Measurements from ENCODE around the gene LRIT3. TPM values are rescaled to one million over a fixed set of nuclear protein-coding genes. Genes with fewer than 3 reads are reported as not detected.
"Not testable (repeated sequence)": the region's sequence is repeated elsewhere in the genome, so short reads cannot be mapped to it uniquely, and the experiment has no call there.

Gene LRIT3
- total RNA-seq, 4 donors from 2014 or later, result under 0.01 to 0.39 (median 0.14) TPM

DNA sequence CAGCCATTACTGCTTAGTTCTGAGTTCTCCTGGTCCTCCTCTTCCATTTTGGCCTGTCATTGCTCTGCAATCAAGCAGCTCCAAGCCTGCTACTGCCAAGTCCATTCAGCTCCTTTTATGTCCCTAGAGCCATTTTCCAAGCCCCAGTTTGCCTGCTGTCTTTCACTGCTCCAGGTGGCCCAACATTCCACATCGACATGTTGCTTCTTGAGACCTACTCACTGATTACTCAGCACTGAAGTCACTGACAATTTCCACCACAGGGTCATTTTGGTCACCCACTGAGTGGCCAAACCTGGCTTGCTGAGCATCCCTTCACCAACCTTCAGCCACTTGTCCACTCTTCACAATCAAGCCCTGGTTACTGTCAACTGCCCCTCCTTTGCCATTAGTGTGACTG lies 27.2 kb downstream of the LRIT3 start:
- DNase-seq (ENCODE audit: extremely low spot score), result no peak
- Histone ChIP-seq H3K4me1 (no peaks in the 10 kb centered on the region), H3K9me3 (no peaks in the 10 kb centered on the region), H3K27ac (replicated peaks in 1 of 4) (no peak overlapping the region), H3K27me3 (no peaks in the 10 kb centered on the region), H3K4me3 (no peak overlapping the region), H3K36me3 (peaks cover 0 to 4% (median 2%) of the 10 kb centered on the region in 4 donors)
- intact Hi-C loops (cut with DNase I), result no loop called here
- TF ChIP-seq POLR2A (IDR thresholded peaks at IDR 0.05; ENCODE audit: low read depth) (no peak), EP300 (IDR thresholded peaks at IDR 0.05) (no peak), POLR2AphosphoS5 (IDR thresholded peaks at IDR 0.05) (no peak)
- TF ChIP-seq, protein P1, sequence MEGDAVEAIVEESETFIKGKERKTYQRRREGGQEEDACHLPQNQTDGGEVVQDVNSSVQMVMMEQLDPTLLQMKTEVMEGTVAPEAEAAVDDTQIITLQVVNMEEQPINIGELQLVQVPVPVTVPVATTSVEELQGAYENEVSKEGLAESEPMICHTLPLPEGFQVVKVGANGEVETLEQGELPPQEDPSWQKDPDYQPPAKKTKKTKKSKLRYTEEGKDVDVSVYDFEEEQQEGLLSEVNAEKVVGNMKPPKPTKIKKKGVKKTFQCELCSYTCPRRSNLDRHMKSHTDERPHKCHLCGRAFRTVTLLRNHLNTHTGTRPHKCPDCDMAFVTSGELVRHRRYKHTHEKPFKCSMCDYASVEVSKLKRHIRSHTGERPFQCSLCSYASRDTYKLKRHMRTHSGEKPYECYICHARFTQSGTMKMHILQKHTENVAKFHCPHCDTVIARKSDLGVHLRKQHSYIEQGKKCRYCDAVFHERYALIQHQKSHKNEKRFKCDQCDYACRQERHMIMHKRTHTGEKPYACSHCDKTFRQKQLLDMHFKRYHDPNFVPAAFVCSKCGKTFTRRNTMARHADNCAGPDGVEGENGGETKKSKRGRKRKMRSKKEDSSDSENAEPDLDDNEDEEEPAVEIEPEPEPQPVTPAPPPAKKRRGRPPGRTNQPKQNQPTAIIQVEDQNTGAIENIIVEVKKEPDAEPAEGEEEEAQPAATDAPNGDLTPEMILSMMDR (IDR thresholded peaks at IDR 0.05), result no peak
- 90% methylated on average over 1 of the region's 1 CpG for WGBS

DNA sequence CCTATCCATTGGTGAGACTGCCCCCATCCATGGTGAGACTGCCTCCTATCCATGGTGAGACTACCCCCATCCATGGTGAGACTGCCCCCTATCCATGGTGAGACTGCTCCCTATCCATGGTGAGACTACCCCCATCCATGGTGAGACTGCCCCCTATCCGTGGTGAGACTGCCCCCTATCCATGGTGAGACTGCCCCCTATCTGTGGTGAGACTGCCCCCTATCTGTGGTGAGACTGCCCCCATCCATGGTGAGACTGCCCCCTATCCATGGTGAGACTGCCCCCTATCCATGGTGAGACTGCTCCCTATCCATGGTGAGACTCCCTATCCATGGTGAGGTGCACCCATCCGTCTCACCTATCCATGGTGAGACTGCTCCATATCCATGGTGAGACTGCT lies 27.6 kb downstream of the LRIT3 start:
- DNase-seq (ENCODE audit: extremely low spot score); H3K4me3 ChIP-seq; H3K27ac ChIP-seq (replicated peaks in 1 of 4); H3K27me3 ChIP-seq; H3K36me3 ChIP-seq; H3K9me3 ChIP-seq; intact Hi-C loops (cut with DNase I); H3K4me1 ChIP-seq: not testable (repeated sequence)
- WGBS, result no CpG with 5 or more reads among the region's 2 CpGs

DNA sequence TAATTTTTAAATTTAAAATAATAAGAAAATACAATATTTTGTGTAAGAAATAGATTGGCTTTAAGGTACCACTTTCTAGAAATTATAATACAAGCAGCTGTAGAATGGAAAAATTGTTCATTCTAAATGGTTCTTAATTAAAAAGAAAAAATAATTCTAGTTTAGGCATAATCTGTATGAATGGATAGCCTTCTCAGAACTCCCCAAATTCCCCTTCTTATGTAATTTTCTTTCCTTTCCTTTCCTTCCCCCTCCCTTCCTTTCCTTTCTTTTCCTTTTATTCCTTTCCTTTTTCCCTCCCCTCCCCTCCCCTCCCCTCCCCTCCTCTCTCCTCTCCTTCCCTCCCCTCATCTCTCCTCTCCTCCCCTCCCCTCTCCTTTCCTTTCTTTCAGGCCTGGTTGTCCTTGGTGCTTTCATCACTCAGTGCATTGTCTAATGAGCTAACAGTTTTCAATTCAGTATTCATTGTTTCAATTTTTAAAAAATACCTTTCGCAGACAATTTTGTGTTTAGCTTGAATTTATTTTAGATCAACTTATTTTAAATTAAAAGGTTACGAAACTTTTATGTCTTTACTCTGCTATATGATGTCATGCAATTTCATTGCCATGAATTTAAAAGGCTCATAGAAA lies 28.8 kb downstream of the LRIT3 start:
- H3K9me3 ChIP-seq, result no peaks in the 10 kb centered on the region
- no peak overlapping the region for H3K4me3 ChIP-seq
- 78% methylated on average over 2 of the region's 2 CpGs for WGBS
- TF ChIP-seq POLR2A (IDR thresholded peaks at IDR 0.05; ENCODE audit: low read depth), result no peak
- TF ChIP-seq POLR2AphosphoS5 (IDR thresholded peaks at IDR 0.05), result no peak
- TF ChIP-seq, protein P1 (IDR thresholded peaks at IDR 0.05), result no peak
- TF ChIP-seq EP300 (IDR thresholded peaks at IDR 0.05), result no peak
- no peak overlapping the region for H3K27ac ChIP-seq (replicated peaks in 1 of 4)
- no peaks in the 10 kb centered on the region for H3K36me3 ChIP-seq
- H3K27me3 ChIP-seq, result no peaks in the 10 kb centered on the region
- no peaks in the 10 kb centered on the region for H3K4me1 ChIP-seq
- intact Hi-C loops (cut with DNase I), result no loop called here
- no peak for DNase-seq (ENCODE audit: extremely low spot score)

DNA sequence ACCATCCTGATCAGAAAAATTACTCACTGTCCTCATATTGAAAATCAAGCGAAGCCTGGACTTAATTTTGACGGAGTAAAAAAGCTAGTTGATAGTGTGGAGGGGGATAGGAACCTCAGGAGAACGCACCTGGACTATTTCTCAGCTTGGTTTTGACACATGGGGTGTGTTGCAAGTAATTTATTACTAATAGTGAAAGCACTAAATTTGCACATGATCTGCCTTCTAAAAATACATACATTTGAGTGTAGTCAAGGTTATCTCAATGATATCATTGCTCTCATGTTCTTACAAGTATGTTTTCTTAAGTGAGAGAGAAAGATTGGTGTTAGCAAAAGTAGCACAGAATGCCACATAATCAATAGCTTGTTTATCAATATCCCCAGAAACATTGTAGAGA lies 29.5 kb downstream of the LRIT3 start:
- WGBS, result 53% methylated on average over 3 of the region's 3 CpGs

DNA sequence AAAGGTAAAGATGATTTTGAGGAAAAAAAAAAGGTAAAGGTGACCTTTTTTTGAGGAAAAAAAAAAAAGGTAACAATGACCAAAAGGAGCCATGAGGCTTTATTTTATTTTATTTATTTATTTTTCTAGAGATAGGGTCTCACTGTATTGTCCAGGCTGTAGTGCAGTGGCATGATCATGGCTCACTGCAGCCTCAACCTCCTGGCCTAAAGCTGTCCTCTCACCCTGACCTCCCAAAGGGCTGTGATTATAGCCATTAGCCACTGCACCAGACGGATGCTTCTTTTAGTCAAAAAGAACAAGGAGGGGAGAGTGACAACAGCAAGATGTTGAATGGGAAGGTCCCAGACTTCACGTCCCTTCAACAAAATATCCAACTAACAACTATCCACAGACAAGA lies 30.4 kb downstream of the LRIT3 start:
- Histone ChIP-seq H3K9me3 (no peaks in the 10 kb centered on the region), H3K4me3 (no peak overlapping the region), H3K27ac (replicated peaks in 1 of 4) (no peak overlapping the region), H3K27me3 (no peaks in the 10 kb centered on the region), H3K36me3 (no peaks in the 10 kb centered on the region), H3K4me1 (no peaks in the 10 kb centered on the region)
- intact Hi-C loops (cut with DNase I), result no loop called here
- DNase-seq (ENCODE audit: extremely low spot score), result no peak
- WGBS, result 90% methylated on average over 2 of the region's 2 CpGs
- TF ChIP-seq POLR2AphosphoS5 (IDR thresholded peaks at IDR 0.05) (no peak), EP300 (IDR thresholded peaks at IDR 0.05) (no peak), POLR2A (IDR thresholded peaks at IDR 0.05; ENCODE audit: low read depth) (no peak)
- TF ChIP-seq, protein P1 (IDR thresholded peaks at IDR 0.05), result no peak

More for the DNA sequence above, 29.5 kb downstream of the LRIT3 start:
- H3K36me3 ChIP-seq, result no peaks in the 10 kb centered on the region
- H3K27me3 ChIP-seq, result no peaks in the 10 kb centered on the region
- H3K4me3 ChIP-seq, result no peak overlapping the region
- intact Hi-C loops (cut with DNase I), result no loop called here
- TF ChIP-seq EP300 (IDR thresholded peaks at IDR 0.05) (no peak), POLR2AphosphoS5 (IDR thresholded peaks at IDR 0.05) (no peak)
- no peak for DNase-seq (ENCODE audit: extremely low spot score)
- H3K27ac ChIP-seq (replicated peaks in 1 of 4), result no peak overlapping the region
- no peaks in the 10 kb centered on the region for H3K4me1 ChIP-seq
- H3K9me3 ChIP-seq, result no peaks in the 10 kb centered on the region

DNA sequence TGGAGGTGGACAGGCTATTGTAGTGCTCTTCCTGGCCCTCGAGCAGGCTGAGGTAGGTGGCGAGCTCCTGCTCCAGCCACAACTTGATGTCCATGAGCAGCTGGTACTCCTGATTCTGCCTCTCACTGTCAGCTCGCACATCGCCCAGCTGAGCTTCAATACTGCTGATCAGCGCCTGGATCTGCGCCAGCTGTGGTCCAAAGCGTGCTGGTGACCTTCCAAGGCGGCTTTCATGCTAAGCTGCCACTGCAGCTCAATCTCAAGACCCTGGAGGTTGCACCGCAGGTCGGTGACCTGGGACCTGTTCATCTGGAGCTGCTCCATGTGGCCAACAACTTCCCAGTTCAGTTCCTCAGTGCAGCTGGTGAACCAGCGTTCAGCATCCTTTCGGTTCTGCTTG lies 31.2 kb downstream of the LRIT3 start:
- DNase-seq (ENCODE audit: extremely low spot score), result no peak
- no peaks in the 10 kb centered on the region for H3K27me3 ChIP-seq
- no peak overlapping the region for H3K4me3 ChIP-seq
- intact Hi-C loops (cut with DNase I), result no loop called here
- H3K27ac ChIP-seq (replicated peaks in 1 of 4), result no peak overlapping the region
- no peaks in the 10 kb centered on the region for H3K4me1 ChIP-seq
- no peaks in the 10 kb centered on the region for H3K9me3 ChIP-seq
- 80% methylated on average over 7 of the region's 12 CpGs for WGBS
- H3K36me3 ChIP-seq, result no peaks in the 10 kb centered on the region
- TF ChIP-seq POLR2A (IDR thresholded peaks at IDR 0.05; ENCODE audit: low read depth) (no peak), EP300 (IDR thresholded peaks at IDR 0.05) (no peak), POLR2AphosphoS5 (IDR thresholded peaks at IDR 0.05) (no peak)
- TF ChIP-seq, protein P1 (IDR thresholded peaks at IDR 0.05), result no peak

Measured in esophagus muscularis mucosa (tissue), 4 donors.